Measurements from ENCODE around the gene SPC24.
"Not testable (repeated sequence)": the region's sequence is repeated elsewhere in the genome, so short reads cannot be mapped to it uniquely, and the experiment has no call there.

DNA sequence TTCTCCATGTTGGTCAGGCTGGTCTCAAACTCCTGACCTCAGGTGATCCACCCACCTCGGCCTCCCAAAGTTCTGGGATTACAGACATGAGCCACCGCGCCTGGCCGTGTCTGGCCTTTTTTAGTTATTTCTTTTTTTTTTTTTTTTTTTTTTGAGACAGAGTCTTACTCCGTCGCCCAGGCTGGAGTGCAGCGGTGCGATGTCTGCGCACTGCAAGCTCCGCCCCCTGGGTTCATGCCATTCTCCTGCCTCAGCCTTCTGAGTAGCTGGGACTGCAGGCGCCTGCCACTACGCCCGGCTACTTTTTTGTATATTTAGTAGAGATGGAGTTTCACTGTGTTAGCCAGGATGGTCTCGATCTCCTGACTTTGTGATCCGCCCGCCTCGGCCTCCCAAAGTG, 33.6 kb downstream of the SPC24 start:
- TF ChIP-seq POLR2AphosphoS5 (IDR thresholded peaks at IDR 0.05) = not testable (repeated sequence)
- TF ChIP-seq, protein P1, sequence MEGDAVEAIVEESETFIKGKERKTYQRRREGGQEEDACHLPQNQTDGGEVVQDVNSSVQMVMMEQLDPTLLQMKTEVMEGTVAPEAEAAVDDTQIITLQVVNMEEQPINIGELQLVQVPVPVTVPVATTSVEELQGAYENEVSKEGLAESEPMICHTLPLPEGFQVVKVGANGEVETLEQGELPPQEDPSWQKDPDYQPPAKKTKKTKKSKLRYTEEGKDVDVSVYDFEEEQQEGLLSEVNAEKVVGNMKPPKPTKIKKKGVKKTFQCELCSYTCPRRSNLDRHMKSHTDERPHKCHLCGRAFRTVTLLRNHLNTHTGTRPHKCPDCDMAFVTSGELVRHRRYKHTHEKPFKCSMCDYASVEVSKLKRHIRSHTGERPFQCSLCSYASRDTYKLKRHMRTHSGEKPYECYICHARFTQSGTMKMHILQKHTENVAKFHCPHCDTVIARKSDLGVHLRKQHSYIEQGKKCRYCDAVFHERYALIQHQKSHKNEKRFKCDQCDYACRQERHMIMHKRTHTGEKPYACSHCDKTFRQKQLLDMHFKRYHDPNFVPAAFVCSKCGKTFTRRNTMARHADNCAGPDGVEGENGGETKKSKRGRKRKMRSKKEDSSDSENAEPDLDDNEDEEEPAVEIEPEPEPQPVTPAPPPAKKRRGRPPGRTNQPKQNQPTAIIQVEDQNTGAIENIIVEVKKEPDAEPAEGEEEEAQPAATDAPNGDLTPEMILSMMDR (IDR thresholded peaks at IDR 0.05) = not testable (repeated sequence)
